K562 (cell line): ENCODE measurements around the gene LY6G6F. TPM values are rescaled to one million over a fixed set of nuclear protein-coding genes. Genes with fewer than 3 reads are reported as not detected.
A peak's percentile ranks its signal among the peaks of the same experiment; 100 is the strongest.

Source experiments
- COPS2 ChIP-seq: fragments of 450-650 bp; conservative IDR thresholded peaks from 2 replicates; pipeline ENCODE4 v1.6.1; 2016; ENCODE audit warnings: mild to moderate bottlenecking, moderate library complexity
- CREB5 ChIP-seq: fragments of 250-450 bp; sonication (Bioruptor Pico); IDR thresholded peaks from 2 replicates; pipeline ENCODE4 v1.5.0; 2020; ENCODE audit warnings: mild to moderate bottlenecking
- DACH1 ChIP-seq: fragments of 450-650 bp; IDR thresholded peaks from 2 replicates; pipeline ENCODE4 v1.6.1; 2018; ENCODE audit not compliant: partially characterized antibody
- FOXK1 ChIP-seq: sonication (generic); formaldehyde crosslinking; IDR thresholded peaks from 2 replicates; pipeline ENCODE4 v1.8.0; 2022; ENCODE audit warnings: missing genetic modification reagents, mild to moderate bottlenecking, borderline replicate concordance
- NELFE ChIP-seq: IDR thresholded peaks from 2 replicates; pipeline ENCODE4 v1.6.1; 2011; ENCODE audit warnings: mild to moderate bottlenecking; ENCODE audit not compliant: insufficient read depth, insufficient read length
- NFIX ChIP-seq: fragments of 250-450 bp; sonication (Bioruptor Pico); IDR thresholded peaks from 2 replicates; pipeline ENCODE4 v1.4.0; 2020; ENCODE audit warnings: low read depth, mild to moderate bottlenecking, moderate library complexity
- REST ChIP-seq, 2 experiments: fragments of 450-650 bp; formaldehyde crosslinking in 1 of 2; IDR thresholded peaks; 2 replicates each; pipeline versions ENCODE4 v1.4.0 to v1.6.1; 2014 to 2020; ENCODE audit warnings: mild to moderate bottlenecking in 2 of 2, borderline replicate concordance in 1 of 2, low read depth in 1 of 2
- ZNF384 ChIP-seq: IDR thresholded peaks from 2 replicates; pipeline ENCODE4 v1.6.1; 2012; ENCODE audit warnings: low read depth, low read length, improper control_type of control experiment
- ZNF79 ChIP-seq: fragments of 250-450 bp; sonication (Bioruptor Pico); IDR thresholded peaks from 2 replicates; pipeline ENCODE4 v1.4.0; 2020; ENCODE audit warnings: low read depth, mild to moderate bottlenecking, moderate library complexity
- ZSCAN29 ChIP-seq: fragments of 450-650 bp; IDR thresholded peaks from 2 replicates; pipeline ENCODE4 v1.6.1; 2017
- polyA plus RNA-seq, 8 experiments: library from polyadenylated mRNA; depleted of rRNA in 4 of 8; stranded (reverse) in 5 of 8; unstranded in 3 of 8; fragments of >200 nt; fragmentation: Nextera tagmentation in 2 of 8; fragmentation: Illumina TruSeq in 1 of 8; extraction: Ambion mirVana in 2 of 8; extraction: Trizol in 1 of 8; gene quantifications; 2 replicates each; pipeline versions ENCODE4 v1.2.1 to v1.2.3, GENCODE V29; 2011 to 2014; ENCODE audit warnings: inconsistent platforms in 1 of 8, missing spikeins in 1 of 8
- total RNA-seq, 7 experiments: library from RNA; depleted of rRNA in 6 of 7; stranded (reverse); fragments of >200 nt in 6 of 7; fragmentation: Illumina TruSeq in 2 of 7; extraction: Trizol in 2 of 7; gene quantifications; 2 replicates each; pipeline versions ENCODE4 v1.2.1 to v1.2.3, GENCODE V29; 2011 to 2021; ENCODE audit warnings: low replicate concordance in 1 of 7
- TF ChIP-seq, protein P1 (sequence below): fragments of 450-650 bp; IDR thresholded peaks from 2 replicates; pipeline ENCODE4 v1.6.1; 2016; ENCODE audit warnings: mild to moderate bottlenecking
- TF ChIP-seq, protein P2 (sequence below): fragments of 450-650 bp; formaldehyde crosslinking; IDR thresholded peaks from 2 replicates; pipeline ENCODE4 v1.4.0; 2020; ENCODE audit warnings: mild to moderate bottlenecking, mixed read lengths

LY6G6F gene
- total and polyA plus RNA-seq, 9 of the 15 experiments (the other 6 are each of a cell fraction or from before 2014, with no cell fraction given), result 0.14 to 0.50 (median 0.28) TPM; not detected in 2

- TF ChIP-seq CREB5 (no peak), REST (IDR thresholded peaks at IDR 0.05; ENCODE audit: borderline replicate concordance) (0 out of 2 replicates have a peak, but pooled peaks have one; percentile 26), REST (CRISPR knock-in tag; IDR thresholded peaks at IDR 0.05; ENCODE audit: low read depth) (peak; percentile 77; the same call in 1 of the 2 replicates), DACH1 (peak; percentile 63), NFIX (CRISPR knock-in tag) (no peak), COPS2 (no peak), FOXK1 (CRISPR knock-in tag) (0 out of 2 replicates have a peak, but pooled peaks have one; percentile 64), ZNF79 (CRISPR knock-in tag) (no peak), ZNF384 (peak; percentile 48; the same call in 1 of the 2 replicates), NELFE (no peak), ZSCAN29 (peak; percentile 44; the same call in 1 of the 2 replicates)
- TF ChIP-seq, protein P1, sequence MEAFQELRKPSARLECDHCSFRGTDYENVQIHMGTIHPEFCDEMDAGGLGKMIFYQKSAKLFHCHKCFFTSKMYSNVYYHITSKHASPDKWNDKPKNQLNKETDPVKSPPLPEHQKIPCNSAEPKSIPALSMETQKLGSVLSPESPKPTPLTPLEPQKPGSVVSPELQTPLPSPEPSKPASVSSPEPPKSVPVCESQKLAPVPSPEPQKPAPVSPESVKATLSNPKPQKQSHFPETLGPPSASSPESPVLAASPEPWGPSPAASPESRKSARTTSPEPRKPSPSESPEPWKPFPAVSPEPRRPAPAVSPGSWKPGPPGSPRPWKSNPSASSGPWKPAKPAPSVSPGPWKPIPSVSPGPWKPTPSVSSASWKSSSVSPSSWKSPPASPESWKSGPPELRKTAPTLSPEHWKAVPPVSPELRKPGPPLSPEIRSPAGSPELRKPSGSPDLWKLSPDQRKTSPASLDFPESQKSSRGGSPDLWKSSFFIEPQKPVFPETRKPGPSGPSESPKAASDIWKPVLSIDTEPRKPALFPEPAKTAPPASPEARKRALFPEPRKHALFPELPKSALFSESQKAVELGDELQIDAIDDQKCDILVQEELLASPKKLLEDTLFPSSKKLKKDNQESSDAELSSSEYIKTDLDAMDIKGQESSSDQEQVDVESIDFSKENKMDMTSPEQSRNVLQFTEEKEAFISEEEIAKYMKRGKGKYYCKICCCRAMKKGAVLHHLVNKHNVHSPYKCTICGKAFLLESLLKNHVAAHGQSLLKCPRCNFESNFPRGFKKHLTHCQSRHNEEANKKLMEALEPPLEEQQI, result no peak
- TF ChIP-seq, protein P2, sequence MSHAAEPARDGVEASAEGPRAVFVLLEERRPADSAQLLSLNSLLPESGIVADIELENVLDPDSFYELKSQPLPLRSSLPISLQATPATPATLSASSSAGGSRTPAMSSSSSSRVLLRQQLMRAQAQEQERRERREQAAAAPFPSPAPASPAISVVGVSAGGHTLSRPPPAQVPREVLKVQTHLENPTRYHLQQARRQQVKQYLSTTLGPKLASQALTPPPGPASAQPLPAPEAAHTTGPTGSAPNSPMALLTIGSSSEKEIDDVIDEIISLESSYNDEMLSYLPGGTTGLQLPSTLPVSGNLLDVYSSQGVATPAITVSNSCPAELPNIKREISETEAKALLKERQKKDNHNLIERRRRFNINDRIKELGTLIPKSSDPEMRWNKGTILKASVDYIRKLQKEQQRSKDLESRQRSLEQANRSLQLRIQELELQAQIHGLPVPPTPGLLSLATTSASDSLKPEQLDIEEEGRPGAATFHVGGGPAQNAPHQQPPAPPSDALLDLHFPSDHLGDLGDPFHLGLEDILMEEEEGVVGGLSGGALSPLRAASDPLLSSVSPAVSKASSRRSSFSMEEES (CRISPR knock-in tag), result no peak
Observed at GRCh38 chr6:31702819-31703716, 3.6 kb upstream of the LY6G6F start, which contains the start of gene ABHD16A (continued).
